HepG2 (cell line): ENCODE data around the gene ARHGAP10. TPM values are rescaled to one million over a fixed set of nuclear protein-coding genes. Genes with fewer than 3 reads are reported as not detected.

ENCODE experiments used
- ATAC-seq: fragments of 200-7000 bp; cut with Tn5 transposase; 3 replicates; pipeline ENCODE4 v1.9.1; 2020; ENCODE audit warnings: mild to moderate bottlenecking, moderate library complexity
- BruUV-seq: library from RNA; stranded (reverse); fragments of 400-500 nt; replicated peaks from 2 replicates; lab custom pipeline; 2021; lab: Mats Ljungman, UMichigan
- CTCF ChIA-PET: fragments of 300-600 bp; formaldehyde crosslinking; extraction: SDS; loops from one replicate; lab custom pipeline; 2021; ENCODE audit warnings: low total read pairs, inconsistent platforms, low intra/inter-chr PET ratio; lab: Yijun Ruan, JAX
- POLR2A ChIA-PET: fragments of 350-600 bp; sonication (Branson Sonifier 250); formaldehyde crosslinking; loops from one replicate; lab custom pipeline; 2020; ENCODE audit warnings: antibody characterized with exemption, inconsistent platforms; lab: Yijun Ruan, JAX
- DNase-seq: peaks from one replicate; pipeline ENCODE4 v3.0.0-alpha.2; 2015; ENCODE audit warnings: low spot score
- FAIRE-seq: peaks from 3 replicates; lab custom pipeline; 2011; peaks lifted over from hg19 to GRCh38; lab: Jason Lieb, UNC
- H2AFZ ChIP-seq: one replicate; pipeline ENCODE4 v1.6.1; 2011; ENCODE audit warnings: low read length, inconsistent platforms
- H3K27ac ChIP-seq: fragments of 300-600 bp; 3 replicates; pipeline ENCODE4 v1.8.0; 2011; ENCODE audit warnings: mixed run types, mild to moderate bottlenecking, mixed read lengths, low read length, inconsistent platforms; ENCODE audit not compliant: insufficient read depth; ENCODE audit errors: extremely low read length
- H3K27me3 ChIP-seq, 2 experiments: fragments of 200-600 bp in 1 of 2; 2 replicates in 1 of 2; 3 replicates in 1 of 2; pipeline versions ENCODE4 v1.6.0 to v1.8.0; 2011; ENCODE audit warnings: low read length in 2 of 2, mild to moderate bottlenecking in 2 of 2, moderate library complexity in 2 of 2, inconsistent platforms in 1 of 2; ENCODE audit not compliant: insufficient read depth in 2 of 2, control insufficient read depth in 1 of 2
- H3K36me3 ChIP-seq, 2 experiments: fragments of 200-600 bp in 1 of 2; replicated peaks in 1 of 2; 2 replicates in 1 of 2; 3 replicates in 1 of 2; pipeline versions ENCODE4 v1.5.1 to v1.8.0; 2011; ENCODE audit warnings: low read length in 2 of 2, inconsistent platforms in 1 of 2; ENCODE audit not compliant: insufficient read depth in 2 of 2, control insufficient read depth in 1 of 2
- H3K4me1 ChIP-seq: 2 replicates; pipeline ENCODE4 v1.5.1; 2012; ENCODE audit warnings: low read length, inconsistent platforms; ENCODE audit not compliant: insufficient read depth
- H3K4me2 ChIP-seq: 2 replicates; pipeline ENCODE4 v1.6.0; 2011; ENCODE audit warnings: low read depth, low read length, inconsistent platforms
- H3K4me3 ChIP-seq, 3 experiments: fragments of 200-600 bp in 1 of 3; sonication (generic), shearing (Covaris generic) in 1 of 3; replicated peaks in 1 of 3; 2 replicates each; pipeline ENCODE4 v1.5.1; 2011 to 2016; ENCODE audit warnings: low read length in 3 of 3, inconsistent platforms in 2 of 3, low read depth in 2 of 3, mild to moderate bottlenecking in 2 of 3, control low read depth in 1 of 3, mixed read lengths in 1 of 3; ENCODE audit not compliant: insufficient read depth in 1 of 3
- H3K79me2 ChIP-seq: one replicate; pipeline ENCODE4 v1.6.1; 2011; ENCODE audit warnings: low read length, inconsistent platforms; ENCODE audit not compliant: insufficient read depth
- H3K9ac ChIP-seq: 2 replicates; pipeline ENCODE4 v1.6.0; 2011; ENCODE audit warnings: mild to moderate bottlenecking, low read depth, low read length, inconsistent platforms; ENCODE audit not compliant: insufficient read depth
- H3K9me3 ChIP-seq: 2 replicates; pipeline ENCODE4 v1.5.1; 2012; ENCODE audit warnings: mild to moderate bottlenecking, low read length
- H4K20me1 ChIP-seq: 2 replicates; pipeline ENCODE4 v1.6.0; 2011; ENCODE audit warnings: inconsistent platforms, mild to moderate bottlenecking, low read length, moderate library complexity; ENCODE audit not compliant: insufficient read depth
- JARID2 ChIP-seq: sonication (generic); formaldehyde crosslinking; IDR thresholded peaks from 2 replicates; pipeline ENCODE4 v1.8.1; 2023; ENCODE audit warnings: missing genetic modification reagents, inconsistent platforms; ENCODE audit not compliant: insufficient replicate concordance
- MIER2 ChIP-seq: IDR thresholded peaks from 2 replicates; pipeline ENCODE4 v1.6.1; 2016; ENCODE audit warnings: missing biosample characterization, missing genetic modification reagents
- MYNN ChIP-seq: sonication (generic); formaldehyde crosslinking; IDR thresholded peaks from 2 replicates; pipeline ENCODE4 v1.4.0; 2020; ENCODE audit warnings: mild to moderate bottlenecking, low read depth, missing genetic modification reagents
- NFIB ChIP-seq: sonication (generic); formaldehyde crosslinking; IDR thresholded peaks from 2 replicates; pipeline ENCODE4 v1.9.0; 2021; ENCODE audit warnings: missing genetic modification reagents, mild to moderate bottlenecking, borderline replicate concordance
- TBP ChIP-seq: sonication (generic); formaldehyde crosslinking; IDR thresholded peaks from 2 replicates; pipeline ENCODE4 v1.5.0; 2020; ENCODE audit warnings: missing genetic modification reagents
- ZNF782 ChIP-seq: sonication (generic); formaldehyde crosslinking; IDR thresholded peaks from 2 replicates; pipeline ENCODE4 v1.4.0; 2020; ENCODE audit warnings: missing genetic modification reagents, mild to moderate bottlenecking, borderline replicate concordance
- WGBS: methylation state at CpG from one replicate; pipeline ENCODE4 v1.1.6; 2017; ENCODE audit warnings: low lambda C conversion rate; 5-methylcytosine and 5-hydroxymethylcytosine counted together
- in situ Hi-C: cut with HindIII; loops from 2 replicates; pipeline ENCODE4 v1.10.0; 2017; ENCODE audit warnings: low pct_unique_long_range_greater_than_20kb; ENCODE audit not compliant: extremely low pct_ligation_motif_present
- intact Hi-C: fragments of 100-400 bp; cut with micrococcal nuclease; formaldehyde crosslinking; loops from one replicate; pipeline ENCODE4 v1.10.0; 2022; ENCODE audit not compliant: unreplicated experiment
- polyA plus RNA-seq, 8 experiments: library from polyadenylated mRNA; depleted of rRNA in 3 of 8; stranded (reverse) in 7 of 8; unstranded in 1 of 8; fragments of >200 nt; fragmentation: Illumina TruSeq in 4 of 8; extraction: Trizol in 4 of 8; gene quantifications; 2 replicates each; pipeline versions ENCODE4 v1.2.1 to v1.2.3, GENCODE V29; 2011 to 2016; ENCODE audit warnings: low read depth in 4 of 8, missing spikeins in 1 of 8, mixed read lengths in 1 of 8; ENCODE audit not compliant: insufficient read depth in 1 of 8
- total RNA-seq, 5 experiments: library from RNA; depleted of rRNA; stranded (reverse); fragments of >200 nt; fragmentation: Illumina TruSeq; extraction: Trizol; gene quantifications; 2 replicates each; pipeline ENCODE4 v1.2.3, GENCODE V29; 2016; ENCODE audit warnings: low read depth in 1 of 5

Gene ARHGAP10
- total and polyA plus RNA-seq, 2 of the 13 experiments (the other 11 are each of a cell fraction or from before 2014, with no cell fraction given) = 0.45 to 1.6 TPM

DNA sequence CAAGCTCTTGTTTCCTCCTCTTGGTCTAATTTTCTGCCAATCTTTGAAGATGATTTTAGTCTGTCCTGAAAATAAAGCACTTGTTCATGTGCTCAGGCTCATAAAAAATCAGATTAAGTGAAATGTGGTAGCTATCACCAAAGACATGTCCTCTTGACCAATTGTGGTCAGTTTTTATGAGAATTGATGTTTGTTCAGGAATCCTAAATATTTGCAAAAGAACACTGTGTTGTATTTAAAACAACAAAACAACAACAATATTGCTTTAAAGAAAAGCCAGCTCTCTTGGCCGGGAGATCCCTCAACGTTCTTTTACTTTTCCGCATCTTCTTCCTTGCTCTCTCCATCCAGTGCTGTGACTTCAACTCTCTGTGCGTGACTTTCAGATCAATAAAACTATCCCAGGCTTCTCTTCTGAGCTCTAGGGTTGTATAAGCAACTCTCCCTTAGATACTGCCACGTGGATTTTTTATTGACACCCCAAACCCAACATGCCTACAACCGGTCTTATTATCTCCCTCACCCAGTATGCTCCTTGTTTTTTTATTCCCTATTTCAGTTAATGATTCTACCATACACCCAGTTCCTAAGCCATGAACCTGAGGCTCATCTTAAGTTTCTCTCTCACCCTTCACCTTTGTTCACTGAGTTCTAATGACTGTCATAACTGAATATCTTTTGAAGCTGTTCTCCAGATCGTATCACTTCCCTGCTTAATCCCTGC, 309.9 kb downstream of the ARHGAP10 start:
- H3K4me1 ChIP-seq = no peaks in the 10 kb centered on the region
- H3K36me3 ChIP-seq = no peaks in the 10 kb centered on the region
- no peaks in the 10 kb centered on the region for H3K9me3 ChIP-seq
- 56% methylated on average over 7 of the region's 7 CpGs for WGBS
- no peaks in the 10 kb centered on the region for H3K79me2 ChIP-seq
- no peak overlapping the region for H2AFZ ChIP-seq
- no peak overlapping the region for H3K9ac ChIP-seq
- no TSS peak for BruUV-seq
- ChIA-PET CTCF (no interaction called here), POLR2A (no interaction called here)
- ATAC-seq (no peak), DNase-seq (no peak), FAIRE-seq (no peak)
- H3K4me3 ChIP-seq = no peak overlapping the region
- in situ Hi-C loops = no loop called here
- no peaks in the 10 kb centered on the region for H4K20me1 ChIP-seq
- H3K4me2 ChIP-seq = no peak overlapping the region
- no peak overlapping the region for H3K27ac ChIP-seq
- H3K27me3 ChIP-seq = no peaks in the 10 kb centered on the region
- TF ChIP-seq MYNN (CRISPR knock-in tag) = no peak
- no peak for TF ChIP-seq ZNF782 (CRISPR knock-in tag)
- no peak for TF ChIP-seq NFIB (CRISPR knock-in tag)
- no peak for TF ChIP-seq JARID2 (CRISPR knock-in tag)
- intact Hi-C loops = no loop called here

DNA sequence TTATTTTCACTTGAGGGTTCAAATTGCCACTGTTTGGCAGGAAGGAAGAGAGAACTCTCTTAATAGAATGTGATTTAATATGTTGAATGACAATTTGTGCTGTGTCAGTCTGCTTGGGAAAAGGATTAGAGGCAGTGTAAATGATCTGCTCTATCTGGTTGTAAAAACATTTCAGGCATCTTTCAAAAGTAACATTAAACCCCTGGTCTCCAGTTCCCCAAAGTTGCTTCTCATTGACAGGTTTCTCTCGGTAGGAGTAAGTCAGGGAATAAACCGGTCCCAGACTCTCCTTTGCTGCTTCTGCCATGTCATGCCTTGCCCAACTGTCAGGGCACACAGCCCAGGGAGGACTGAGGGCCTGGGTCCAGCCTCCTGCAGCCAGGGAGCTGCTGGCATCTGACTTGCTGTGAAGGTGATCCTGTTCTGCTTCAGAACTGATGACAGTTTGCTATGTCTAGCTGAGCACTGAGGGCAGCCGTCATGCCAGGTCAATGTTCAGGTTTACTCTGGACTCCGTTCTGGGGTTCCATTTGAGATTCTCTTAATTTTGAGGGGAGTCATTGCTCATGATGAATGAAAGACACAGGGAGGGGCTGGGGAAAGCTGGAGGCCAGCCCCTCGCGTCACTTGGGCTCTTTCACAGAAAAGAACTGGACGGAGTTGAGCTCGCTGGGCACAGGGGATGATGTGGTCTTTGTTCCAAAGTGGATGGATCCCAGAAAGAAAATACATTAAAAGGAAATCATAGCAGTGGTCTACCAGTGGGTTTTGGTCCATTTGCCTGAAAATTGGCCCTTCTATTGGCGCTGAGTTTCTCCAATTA, 312.4 kb downstream of the ARHGAP10 start:
- H3K27ac ChIP-seq = no peak overlapping the region
- H4K20me1 ChIP-seq = no peaks in the 10 kb centered on the region
- H3K79me2 ChIP-seq = no peaks in the 10 kb centered on the region
- H3K36me3 ChIP-seq = no peaks in the 10 kb centered on the region
- DNase-seq = no peak
- intact Hi-C loops = no loop called here
- TF ChIP-seq MIER2 = no peak
- no peak for TF ChIP-seq JARID2 (CRISPR knock-in tag)
- TF ChIP-seq TBP = no peak
- no peaks in the 10 kb centered on the region for H3K9me3 ChIP-seq
- H3K4me2 ChIP-seq = no peak overlapping the region
- ChIA-PET CTCF (no interaction called here), POLR2A (no interaction called here)
- FAIRE-seq = no peak
- no peak overlapping the region for H3K9ac ChIP-seq
- in situ Hi-C loops = no loop called here
- WGBS = 76% methylated on average over 8 of the region's 9 CpGs
- ATAC-seq = no peak
- no peaks in the 10 kb centered on the region for H3K4me1 ChIP-seq
- H2AFZ ChIP-seq = no peak overlapping the region
- BruUV-seq = no TSS peak
- H3K27me3 ChIP-seq = no peaks in the 10 kb centered on the region
- no peak overlapping the region for H3K4me3 ChIP-seq
